Measurements from ENCODE around the gene CDKN1B. TPM values are rescaled to one million over a fixed set of nuclear protein-coding genes. Genes with fewer than 3 reads are reported as not detected.
A peak's percentile ranks its signal among the peaks of the same experiment; 100 is the strongest.

The CDKN1B gene
- total and polyA plus RNA-seq, 2 experiments from 2014 or later, result 9.3 to 27.9 TPM

DNA sequence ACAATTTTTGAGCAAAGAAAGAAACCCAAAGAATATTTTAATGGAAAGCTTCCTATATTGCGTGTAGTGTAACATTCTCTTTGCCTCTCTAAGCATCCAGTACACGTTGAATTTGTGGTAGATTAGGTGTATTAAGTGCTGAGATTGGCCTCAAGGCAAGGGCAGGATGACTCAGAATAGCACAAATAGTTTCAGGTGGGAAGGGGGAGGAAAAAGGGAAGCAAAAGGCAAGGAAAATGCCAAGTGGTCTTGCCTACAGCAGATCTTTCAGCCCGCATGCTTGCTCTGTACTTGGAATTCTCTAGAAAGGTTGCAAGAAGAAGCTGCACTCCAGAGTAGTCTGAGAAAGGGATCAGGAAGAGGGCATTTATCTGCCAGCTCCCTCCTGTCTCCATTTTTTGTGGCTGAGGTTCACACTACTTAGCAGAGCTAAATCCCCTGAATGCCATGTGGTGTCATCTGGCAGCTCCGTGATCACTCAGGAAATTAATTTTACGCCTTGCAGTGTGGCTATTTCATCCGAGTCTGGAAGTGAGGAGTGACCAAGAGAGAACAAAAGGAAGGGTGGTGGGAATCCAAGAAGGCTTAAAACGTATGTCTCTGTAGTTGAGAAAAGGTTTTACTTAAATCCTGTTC, 28.5 kb downstream of the CDKN1B start:
- TF ChIP-seq EZH2 (IDR thresholded peaks at IDR 0.05; ENCODE audit: low read depth, unreplicated experiment) (no peak), CREB1 (CRISPR knock-in tag; IDR thresholded peaks at IDR 0.05; ENCODE audit: low read depth) (no peak), ZNF331 (CRISPR knock-in tag; IDR thresholded peaks at IDR 0.05; ENCODE audit: low read depth) (no peak), POLR2AphosphoS5 (IDR thresholded peaks at IDR 0.05; ENCODE audit: low read depth) (no peak), STAT1 (IDR thresholded peaks at IDR 0.05; ENCODE audit: unreplicated experiment) (no peak), NANOG (IDR thresholded peaks at IDR 0.05; ENCODE audit: borderline replicate concordance) (no peak), ZNF114 (CRISPR knock-in tag; IDR thresholded peaks at IDR 0.05) (no peak), JUNB (IDR thresholded peaks at IDR 0.05; ENCODE audit: unreplicated experiment) (no peak)
- TF ChIP-seq, protein P1, sequence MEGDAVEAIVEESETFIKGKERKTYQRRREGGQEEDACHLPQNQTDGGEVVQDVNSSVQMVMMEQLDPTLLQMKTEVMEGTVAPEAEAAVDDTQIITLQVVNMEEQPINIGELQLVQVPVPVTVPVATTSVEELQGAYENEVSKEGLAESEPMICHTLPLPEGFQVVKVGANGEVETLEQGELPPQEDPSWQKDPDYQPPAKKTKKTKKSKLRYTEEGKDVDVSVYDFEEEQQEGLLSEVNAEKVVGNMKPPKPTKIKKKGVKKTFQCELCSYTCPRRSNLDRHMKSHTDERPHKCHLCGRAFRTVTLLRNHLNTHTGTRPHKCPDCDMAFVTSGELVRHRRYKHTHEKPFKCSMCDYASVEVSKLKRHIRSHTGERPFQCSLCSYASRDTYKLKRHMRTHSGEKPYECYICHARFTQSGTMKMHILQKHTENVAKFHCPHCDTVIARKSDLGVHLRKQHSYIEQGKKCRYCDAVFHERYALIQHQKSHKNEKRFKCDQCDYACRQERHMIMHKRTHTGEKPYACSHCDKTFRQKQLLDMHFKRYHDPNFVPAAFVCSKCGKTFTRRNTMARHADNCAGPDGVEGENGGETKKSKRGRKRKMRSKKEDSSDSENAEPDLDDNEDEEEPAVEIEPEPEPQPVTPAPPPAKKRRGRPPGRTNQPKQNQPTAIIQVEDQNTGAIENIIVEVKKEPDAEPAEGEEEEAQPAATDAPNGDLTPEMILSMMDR (conservative IDR thresholded peaks at IDR 0.05; ENCODE audit: low read depth in 2 of 2), result no peak
- TF ChIP-seq, protein P2, sequence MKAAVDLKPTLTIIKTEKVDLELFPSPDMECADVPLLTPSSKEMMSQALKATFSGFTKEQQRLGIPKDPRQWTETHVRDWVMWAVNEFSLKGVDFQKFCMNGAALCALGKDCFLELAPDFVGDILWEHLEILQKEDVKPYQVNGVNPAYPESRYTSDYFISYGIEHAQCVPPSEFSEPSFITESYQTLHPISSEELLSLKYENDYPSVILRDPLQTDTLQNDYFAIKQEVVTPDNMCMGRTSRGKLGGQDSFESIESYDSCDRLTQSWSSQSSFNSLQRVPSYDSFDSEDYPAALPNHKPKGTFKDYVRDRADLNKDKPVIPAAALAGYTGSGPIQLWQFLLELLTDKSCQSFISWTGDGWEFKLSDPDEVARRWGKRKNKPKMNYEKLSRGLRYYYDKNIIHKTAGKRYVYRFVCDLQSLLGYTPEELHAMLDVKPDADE (IDR thresholded peaks at IDR 0.05), result no peak
- Mint-ChIP-seq H3K9me3 (no peaks in the 10 kb centered on the region), H3K27me3 (ENCODE audit: insufficient read depth, low read depth, poor library complexity) (peaks cover 5% of the 10 kb centered on the region), H3K4me3 (no peak overlapping the region), H3K4me1 (no peaks in the 10 kb centered on the region), H3K36me3 (ENCODE audit: low read depth) (no peaks in the 10 kb centered on the region), H3K27ac (no peak overlapping the region)
- Histone ChIP-seq H3K36me3 (ENCODE audit: insufficient read depth) (no peaks in the 10 kb centered on the region), H4K20me1 (replicated peaks; ENCODE audit: insufficient read depth) (no peaks in the 10 kb centered on the region), H3K79me2 (replicated peaks; ENCODE audit: insufficient read depth) (no peaks in the 10 kb centered on the region), H3K4me3 (no peak overlapping the region), H3K27ac (ENCODE audit: low read depth) (0 out of 2 replicates have a peak overlapping the region, but pooled peaks have one; percentile 72), H3K9me2 (ENCODE audit: insufficient read depth) (no peaks in the 10 kb centered on the region), H3K27me3 (ENCODE audit: insufficient read depth) (no peaks in the 10 kb centered on the region), H3K4me1 (ENCODE audit: insufficient read depth) (peaks cover 4% of the 10 kb centered on the region; the same call in 1 of the 2 replicates), H3K4me2 (no peak overlapping the region), H3F3A (replicated peaks; ENCODE audit: low read depth) (no peaks in the 10 kb centered on the region), H2AFZ (peak overlapping the region; percentile 78)
- ATAC-seq (no peak), DNase-seq (ENCODE audit: low spot score) (no peak)

DNA sequence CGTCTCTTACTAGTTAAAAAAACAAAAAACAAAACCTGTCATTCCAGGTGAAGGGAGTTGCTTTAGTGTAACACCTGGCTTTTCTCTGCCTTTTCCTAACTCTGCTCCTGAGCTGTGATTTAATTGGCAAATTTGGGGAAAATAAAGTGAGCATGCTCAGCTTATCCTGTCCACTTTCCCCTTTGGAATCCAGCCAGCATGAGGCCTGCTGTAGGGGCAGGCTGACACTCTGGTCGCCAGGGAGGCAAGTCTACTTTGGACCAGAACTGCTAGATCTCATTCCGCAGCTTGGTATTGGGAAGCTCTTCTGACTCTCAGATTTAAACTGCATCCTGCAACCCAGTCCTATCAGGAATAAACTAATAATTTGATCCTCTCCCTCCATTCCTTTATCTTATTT, 30.1 kb downstream of the CDKN1B start:
- Histone ChIP-seq H3K36me3 (ENCODE audit: insufficient read depth) (no peaks in the 10 kb centered on the region), H2AFZ (peak overlapping the region; percentile 28; the same call in 1 of the 2 replicates), H3K4me2 (no peak overlapping the region), H3K9me2 (ENCODE audit: insufficient read depth) (no peaks in the 10 kb centered on the region), H3K27ac (ENCODE audit: low read depth) (no peak overlapping the region), H3K27me3 (ENCODE audit: insufficient read depth) (no peaks in the 10 kb centered on the region), H4K20me1 (replicated peaks; ENCODE audit: insufficient read depth) (no peaks in the 10 kb centered on the region), H3K4me1 (ENCODE audit: insufficient read depth) (peaks cover 4% of the 10 kb centered on the region; the same call in 1 of the 2 replicates), H3F3A (replicated peaks; ENCODE audit: low read depth) (no peaks in the 10 kb centered on the region), H3K79me2 (replicated peaks; ENCODE audit: insufficient read depth) (no peaks in the 10 kb centered on the region), H3K4me3 (no peak overlapping the region)
- no peak for DNase-seq (ENCODE audit: low spot score)
- H3K27ac Mint-ChIP-seq, result no peak overlapping the region
- ATAC-seq, result no peak
- no peaks in the 10 kb centered on the region for H3K9me3 Mint-ChIP-seq
- no peaks in the 10 kb centered on the region for H3K36me3 Mint-ChIP-seq (ENCODE audit: low read depth)
- no peaks in the 10 kb centered on the region for H3K4me1 Mint-ChIP-seq
- no peak overlapping the region for H3K4me3 Mint-ChIP-seq
- H3K27me3 Mint-ChIP-seq (ENCODE audit: insufficient read depth, low read depth, poor library complexity), result peaks cover 10% of the 10 kb centered on the region
- TF ChIP-seq EZH2phosphoT487 (IDR thresholded peaks at IDR 0.05; ENCODE audit: unreplicated experiment), result no peak
- TF ChIP-seq, protein P3, sequence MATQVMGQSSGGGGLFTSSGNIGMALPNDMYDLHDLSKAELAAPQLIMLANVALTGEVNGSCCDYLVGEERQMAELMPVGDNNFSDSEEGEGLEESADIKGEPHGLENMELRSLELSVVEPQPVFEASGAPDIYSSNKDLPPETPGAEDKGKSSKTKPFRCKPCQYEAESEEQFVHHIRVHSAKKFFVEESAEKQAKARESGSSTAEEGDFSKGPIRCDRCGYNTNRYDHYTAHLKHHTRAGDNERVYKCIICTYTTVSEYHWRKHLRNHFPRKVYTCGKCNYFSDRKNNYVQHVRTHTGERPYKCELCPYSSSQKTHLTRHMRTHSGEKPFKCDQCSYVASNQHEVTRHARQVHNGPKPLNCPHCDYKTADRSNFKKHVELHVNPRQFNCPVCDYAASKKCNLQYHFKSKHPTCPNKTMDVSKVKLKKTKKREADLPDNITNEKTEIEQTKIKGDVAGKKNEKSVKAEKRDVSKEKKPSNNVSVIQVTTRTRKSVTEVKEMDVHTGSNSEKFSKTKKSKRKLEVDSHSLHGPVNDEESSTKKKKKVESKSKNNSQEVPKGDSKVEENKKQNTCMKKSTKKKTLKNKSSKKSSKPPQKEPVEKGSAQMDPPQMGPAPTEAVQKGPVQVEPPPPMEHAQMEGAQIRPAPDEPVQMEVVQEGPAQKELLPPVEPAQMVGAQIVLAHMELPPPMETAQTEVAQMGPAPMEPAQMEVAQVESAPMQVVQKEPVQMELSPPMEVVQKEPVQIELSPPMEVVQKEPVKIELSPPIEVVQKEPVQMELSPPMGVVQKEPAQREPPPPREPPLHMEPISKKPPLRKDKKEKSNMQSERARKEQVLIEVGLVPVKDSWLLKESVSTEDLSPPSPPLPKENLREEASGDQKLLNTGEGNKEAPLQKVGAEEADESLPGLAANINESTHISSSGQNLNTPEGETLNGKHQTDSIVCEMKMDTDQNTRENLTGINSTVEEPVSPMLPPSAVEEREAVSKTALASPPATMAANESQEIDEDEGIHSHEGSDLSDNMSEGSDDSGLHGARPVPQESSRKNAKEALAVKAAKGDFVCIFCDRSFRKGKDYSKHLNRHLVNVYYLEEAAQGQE (IDR thresholded peaks at IDR 0.05; ENCODE audit: unreplicated experiment), result no peak
- TF ChIP-seq POLR2AphosphoS5 (IDR thresholded peaks at IDR 0.05; ENCODE audit: low read depth), result no peak

Data from GM23338 (cell line).